EL (cell line): ENCODE data around the gene KCNN1.
A peak's percentile ranks its signal among the peaks of the same experiment; 100 is the strongest.
"Not testable (repeated sequence)": the region's sequence is repeated elsewhere in the genome, so short reads cannot be mapped to it uniquely, and the experiment has no call there.

Experiments
- DNase-seq: peaks from one replicate; pipeline ENCODE4 v3.0.0-alpha.2; 2016

KCNN1 gene

DNA sequence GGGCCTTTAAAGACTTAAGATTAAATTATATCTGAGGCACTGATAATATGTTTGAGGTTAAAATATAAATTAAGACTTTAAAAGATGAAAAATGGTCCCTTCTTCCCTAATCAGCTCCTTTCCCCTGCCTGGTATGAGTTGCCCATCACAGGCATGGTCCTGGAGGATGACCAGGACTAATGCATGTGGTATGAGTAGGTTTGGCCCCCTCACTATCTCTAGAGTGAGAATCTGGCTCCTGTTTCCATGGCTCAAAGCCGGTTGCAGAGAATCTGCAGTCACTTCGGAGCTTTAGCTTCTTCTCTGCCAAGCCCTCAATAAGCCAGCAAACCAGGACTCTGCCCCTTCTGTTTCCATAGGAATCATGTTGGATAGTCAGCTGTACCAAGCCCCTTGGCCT is 65.2 kb downstream of the KCNN1 start:
- DNase-seq = not testable (repeated sequence)

- no peak for DNase-seq
These were observed 74.1 kb downstream of the KCNN1 start for GRCh38 chr19:18041054-18041453.

- DNase-seq = no peak
These were observed 76.8 kb downstream of the KCNN1 start for GRCh38 chr19:18043676-18044075.

DNA sequence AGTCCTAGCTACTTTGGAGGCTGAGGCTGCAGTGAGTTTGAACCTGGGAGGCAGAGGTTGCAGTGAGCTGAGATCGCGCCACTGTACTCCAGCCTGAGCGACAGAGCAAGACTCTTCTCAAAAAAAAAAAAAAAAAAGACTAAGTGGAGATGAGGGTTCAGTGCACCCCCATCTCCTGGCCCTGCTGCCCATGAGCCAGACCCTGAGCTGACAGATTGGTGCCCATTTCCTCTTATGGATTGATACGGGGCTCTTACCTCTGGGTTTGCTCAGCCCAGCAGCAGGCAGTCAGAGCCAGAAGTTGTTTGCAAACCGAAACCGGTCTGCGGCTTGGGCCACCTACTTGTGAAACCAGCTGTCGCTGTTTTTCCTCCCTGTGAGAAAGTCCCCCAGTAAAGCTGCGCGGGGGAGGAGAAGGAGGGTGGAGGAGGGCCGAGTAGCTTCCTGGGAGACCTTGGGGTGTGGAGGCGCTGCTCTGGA is 78.0 kb downstream of the KCNN1 start:
- peak; percentile 68 for DNase-seq

GRCh38 chr19:18045307-18046050 is 78.6 kb downstream of the KCNN1 start:
- no peak for DNase-seq

DNA sequence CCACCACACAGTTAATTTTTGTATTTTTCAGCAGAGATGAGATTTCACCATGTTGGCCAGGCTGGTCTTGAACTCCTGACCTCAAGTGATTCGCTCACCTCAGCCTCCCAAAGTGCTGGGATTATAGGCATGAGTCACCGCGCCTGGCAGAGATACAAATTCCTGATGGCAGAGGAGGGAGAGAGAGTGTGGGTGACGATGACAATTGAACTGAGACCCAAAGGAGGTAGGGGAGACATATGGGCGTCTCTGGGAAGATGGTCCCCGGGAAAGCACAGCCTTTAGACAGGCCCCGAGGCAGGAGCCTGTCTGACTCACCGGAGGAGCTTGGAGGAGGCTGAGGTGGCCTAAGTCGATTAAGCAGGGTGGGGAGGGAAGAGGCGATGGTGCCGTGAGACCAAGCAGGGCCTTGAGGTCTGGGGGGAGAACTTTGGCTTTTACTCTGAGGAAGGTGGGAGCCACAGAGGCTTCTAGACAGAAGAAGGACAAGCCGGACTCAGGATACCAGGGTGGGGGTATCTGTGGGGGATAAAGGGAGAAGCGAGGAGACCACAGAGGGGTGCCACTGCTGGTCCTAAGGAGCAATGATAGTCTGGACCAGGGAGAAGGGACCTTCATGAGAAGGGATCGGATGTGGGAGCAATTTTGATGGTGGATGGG is 79.3 kb downstream of the KCNN1 start:
- DNase-seq = peak; percentile 97

- DNase-seq = peak; percentile 14
These were observed 82.5 kb downstream of the KCNN1 start for GRCh38 chr19:18049385-18049784.
